ENCODE results near the gene CYTH1. TPM values are rescaled to one million over a fixed set of nuclear protein-coding genes. Genes with fewer than 3 reads are reported as not detected.

Gene CYTH1
- total RNA-seq, 1 experiment from 2014 or later = 20.0 TPM

- ATAC-seq (no peak), DNase-seq (ENCODE audit: low spot score) (no peak)
- no peak overlapping the region for H3K27ac Mint-ChIP-seq
- no peaks in the 10 kb centered on the region for H3K9me3 Mint-ChIP-seq
- no peak overlapping the region for H3K4me3 Mint-ChIP-seq
- H3K36me3 Mint-ChIP-seq = peaks cover 7% of the 10 kb centered on the region; the same call in 1 of the 2 replicates
- peaks cover 4% of the 10 kb centered on the region for H3K4me1 Mint-ChIP-seq
- CTCF ChIA-PET = no interaction called here
- TF ChIP-seq OVOL2 (CRISPR knock-in tag; IDR thresholded peaks at IDR 0.05; ENCODE audit: borderline replicate concordance) (no peak), AFF4 (CRISPR knock-in tag; IDR thresholded peaks at IDR 0.05; ENCODE audit: borderline replicate concordance) (no peak), CTCF (IDR thresholded peaks at IDR 0.05) (no peak), HMGA2 (CRISPR knock-in tag; IDR thresholded peaks at IDR 0.05) (no peak), FOXK1 (CRISPR knock-in tag; IDR thresholded peaks at IDR 0.05) (no peak), USF1 (CRISPR knock-in tag; IDR thresholded peaks at IDR 0.05) (no peak), NFE2L1 (CRISPR knock-in tag; IDR thresholded peaks at IDR 0.05) (no peak), ATF2 (CRISPR knock-in tag; IDR thresholded peaks at IDR 0.05; ENCODE audit: borderline replicate concordance, low read depth) (no peak), ZNF423 (CRISPR knock-in tag; IDR thresholded peaks at IDR 0.05) (no peak), ZNF416 (CRISPR knock-in tag; IDR thresholded peaks at IDR 0.05) (no peak), ELF4 (CRISPR knock-in tag; IDR thresholded peaks at IDR 0.05; ENCODE audit: low read depth) (no peak), GTF2I (CRISPR knock-in tag; conservative IDR thresholded peaks at IDR 0.05) (no peak), ERG (CRISPR knock-in tag; IDR thresholded peaks at IDR 0.05) (no peak), ZNF512 (CRISPR knock-in tag; IDR thresholded peaks at IDR 0.05; ENCODE audit: borderline replicate concordance) (no peak), JUN (CRISPR knock-in tag; IDR thresholded peaks at IDR 0.05) (no peak)
- POLR2A ChIA-PET = no interaction called here
- no peaks in the 10 kb centered on the region for H3K27me3 Mint-ChIP-seq (ENCODE audit: low read depth)
These were observed 103.9 kb downstream of the CYTH1 start for GRCh38 chr17:78678222-78678557.

Measured in WTC11 (cell line).